MM.1S (cell line): ENCODE results near the gene KLHDC9.
A peak's percentile ranks its signal among the peaks of the same experiment; 100 is the strongest.

Experiments
- DNase-seq: peaks from one replicate; pipeline ENCODE4 v3.0.0-alpha.2; 2015
- H2AFZ ChIP-seq: fragments of 300-600 bp; sonication (generic); 2 replicates; pipeline ENCODE4 v1.6.0; 2016; ENCODE audit warnings: antibody characterized with exemption, low read length
- H3F3A ChIP-seq: fragments of 300-600 bp; sonication (generic); 2 replicates; pipeline ENCODE4 v1.6.1; 2016; ENCODE audit warnings: mild to moderate bottlenecking, antibody characterized with exemption, low read length, moderate library complexity, mixed read lengths; ENCODE audit not compliant: insufficient read depth
- H3K27ac ChIP-seq: fragments of 300-600 bp; sonication (generic); 2 replicates; pipeline ENCODE4 v1.5.1; 2016; ENCODE audit warnings: mild to moderate bottlenecking, low read length
- H3K27me3 ChIP-seq: fragments of 300-600 bp; sonication (generic); replicated peaks from 2 replicates; pipeline ENCODE4 v1.6.0; 2016; ENCODE audit warnings: low read length; ENCODE audit not compliant: insufficient read depth
- H3K36me3 ChIP-seq: fragments of 300-600 bp; sonication (generic); replicated peaks from 2 replicates; pipeline ENCODE4 v1.6.1; 2016; ENCODE audit warnings: mild to moderate bottlenecking, low read length, mixed read lengths; ENCODE audit not compliant: insufficient read depth
- H3K4me1 ChIP-seq: fragments of 300-600 bp; sonication (generic); 2 replicates; pipeline ENCODE4 v1.6.1; 2016; ENCODE audit warnings: low read length, mixed read lengths
- H3K4me2 ChIP-seq: fragments of 300-600 bp; sonication (generic); 2 replicates; pipeline ENCODE4 v1.6.0; 2016; ENCODE audit warnings: low read depth, low read length
- H3K4me3 ChIP-seq: fragments of 300-600 bp; sonication (generic); 2 replicates; pipeline ENCODE4 v1.5.1; 2016; ENCODE audit warnings: low read length, mixed read lengths
- H3K79me2 ChIP-seq: fragments of 300-600 bp; sonication (generic); 2 replicates; pipeline ENCODE4 v1.6.1; 2016; ENCODE audit warnings: mixed run types, low read length, mixed read lengths
- H3K9ac ChIP-seq: fragments of 300-600 bp; sonication (generic); 2 replicates; pipeline ENCODE4 v1.6.1; 2016; ENCODE audit warnings: low read length, mixed read lengths
- H3K9me2 ChIP-seq: fragments of 300-600 bp; sonication (generic); replicated peaks from 2 replicates; pipeline ENCODE4 v1.6.1; 2016; ENCODE audit warnings: mild to moderate bottlenecking, low read length, mixed read lengths; ENCODE audit not compliant: insufficient read depth
- H3K9me3 ChIP-seq: fragments of 300-600 bp; sonication (generic); replicated peaks from 2 replicates; pipeline ENCODE4 v1.6.1; 2016; ENCODE audit warnings: mild to moderate bottlenecking, low read length, mixed read lengths; ENCODE audit not compliant: insufficient read depth
- H4K20me1 ChIP-seq: fragments of 300-600 bp; sonication (generic); 2 replicates; pipeline ENCODE4 v1.6.1; 2016; ENCODE audit warnings: mild to moderate bottlenecking, low read length, moderate library complexity, mixed read lengths; ENCODE audit not compliant: insufficient read depth
- EZH2 ChIP-seq: fragments of 300-600 bp; sonication (generic); optimal IDR thresholded peaks from 2 replicates; pipeline ENCODE3; 2017; ENCODE audit warnings: low read depth, mild to moderate bottlenecking, antibody characterized with exemption, low read length, mixed read lengths
- EZH2phosphoT487 ChIP-seq: fragments of 300-600 bp; sonication (generic); IDR thresholded peaks from 2 replicates; pipeline ENCODE4 v1.6.1; 2018; ENCODE audit warnings: antibody characterized with exemption, low read length
- TF ChIP-seq, protein P1 (sequence below): fragments of 300-600 bp; sonication (generic); IDR thresholded peaks from 2 replicates; pipeline ENCODE4 v1.5.1; 2016; ENCODE audit warnings: antibody characterized with exemption, low read length, mixed read lengths

KLHDC9 gene

GRCh38 chr1:161052899-161053298 lies 45.3 kb upstream of the KLHDC9 start:
- Histone ChIP-seq H3K9me2 (no peaks in the 10 kb centered on the region), H3K4me2 (no peak overlapping the region), H3K79me2 (peaks cover 30% of the 10 kb centered on the region), H2AFZ (no peak overlapping the region), H3K9ac (no peak overlapping the region), H3K27ac (no peak overlapping the region), H3K4me1 (no peaks in the 10 kb centered on the region), H3K9me3 (no peaks in the 10 kb centered on the region), H3K27me3 (no peaks in the 10 kb centered on the region), H3K4me3 (no peak overlapping the region), H3F3A (peaks cover 14% of the 10 kb centered on the region; the same call in 1 of the 2 replicates), H3K36me3 (peaks cover 39% of the 10 kb centered on the region), H4K20me1 (no peaks in the 10 kb centered on the region)
- TF ChIP-seq EZH2 (no peak), EZH2phosphoT487 (no peak)
- TF ChIP-seq, protein P1, sequence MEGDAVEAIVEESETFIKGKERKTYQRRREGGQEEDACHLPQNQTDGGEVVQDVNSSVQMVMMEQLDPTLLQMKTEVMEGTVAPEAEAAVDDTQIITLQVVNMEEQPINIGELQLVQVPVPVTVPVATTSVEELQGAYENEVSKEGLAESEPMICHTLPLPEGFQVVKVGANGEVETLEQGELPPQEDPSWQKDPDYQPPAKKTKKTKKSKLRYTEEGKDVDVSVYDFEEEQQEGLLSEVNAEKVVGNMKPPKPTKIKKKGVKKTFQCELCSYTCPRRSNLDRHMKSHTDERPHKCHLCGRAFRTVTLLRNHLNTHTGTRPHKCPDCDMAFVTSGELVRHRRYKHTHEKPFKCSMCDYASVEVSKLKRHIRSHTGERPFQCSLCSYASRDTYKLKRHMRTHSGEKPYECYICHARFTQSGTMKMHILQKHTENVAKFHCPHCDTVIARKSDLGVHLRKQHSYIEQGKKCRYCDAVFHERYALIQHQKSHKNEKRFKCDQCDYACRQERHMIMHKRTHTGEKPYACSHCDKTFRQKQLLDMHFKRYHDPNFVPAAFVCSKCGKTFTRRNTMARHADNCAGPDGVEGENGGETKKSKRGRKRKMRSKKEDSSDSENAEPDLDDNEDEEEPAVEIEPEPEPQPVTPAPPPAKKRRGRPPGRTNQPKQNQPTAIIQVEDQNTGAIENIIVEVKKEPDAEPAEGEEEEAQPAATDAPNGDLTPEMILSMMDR = no peak
- no peak for DNase-seq

GRCh38 chr1:161054232-161054631 lies 43.9 kb upstream of the KLHDC9 start:
- Histone ChIP-seq H3K4me1 (peaks cover 1% of the 10 kb centered on the region), H3K9me2 (no peaks in the 10 kb centered on the region), H3K79me2 (peaks cover 41% of the 10 kb centered on the region), H3K9ac (no peak overlapping the region), H3K9me3 (no peaks in the 10 kb centered on the region), H3K4me3 (no peak overlapping the region), H3K4me2 (no peak overlapping the region), H4K20me1 (no peaks in the 10 kb centered on the region), H3K36me3 (peaks cover 39% of the 10 kb centered on the region), H3F3A (0 out of 2 replicates have a peak, but pooled peaks cover 1% of the 10 kb centered on the region), H3K27me3 (no peaks in the 10 kb centered on the region), H3K27ac (no peak overlapping the region), H2AFZ (no peak overlapping the region)
- DNase-seq = no peak
- no peak for TF ChIP-seq EZH2phosphoT487

DNA sequence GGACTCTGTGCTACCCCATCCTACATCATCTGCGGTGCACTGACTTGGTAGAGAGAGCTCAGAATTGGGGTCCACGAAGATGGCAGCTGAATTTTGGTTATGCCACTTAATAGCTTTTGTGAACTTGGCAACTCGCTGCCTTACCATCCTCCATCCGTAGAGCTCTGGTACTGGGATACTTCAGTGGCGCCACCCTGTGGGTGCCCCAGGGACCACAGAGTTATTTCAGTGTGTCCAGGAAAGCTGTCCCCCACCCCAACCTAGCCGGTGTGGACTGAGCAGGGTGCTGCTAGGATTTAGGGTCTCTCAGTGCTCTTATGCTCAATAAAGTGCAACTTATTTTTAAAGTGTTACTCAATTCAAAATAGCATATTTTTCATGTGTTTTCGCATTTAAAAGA lies 43.4 kb upstream of the KLHDC9 start:
- Histone ChIP-seq H3K4me3 (no peak overlapping the region), H3K27ac (no peak overlapping the region), H3K27me3 (no peaks in the 10 kb centered on the region), H3K9ac (no peak overlapping the region), H3K9me2 (no peaks in the 10 kb centered on the region), H3K4me1 (peaks cover 7% of the 10 kb centered on the region), H3K4me2 (no peak overlapping the region), H2AFZ (no peak overlapping the region), H3K36me3 (peaks cover 36% of the 10 kb centered on the region), H3F3A (peaks cover 5% of the 10 kb centered on the region), H3K79me2 (peaks cover 47% of the 10 kb centered on the region), H4K20me1 (no peaks in the 10 kb centered on the region), H3K9me3 (no peaks in the 10 kb centered on the region)
- no peak for DNase-seq
- no peak for TF ChIP-seq EZH2
- TF ChIP-seq, protein P1 = peak; percentile 55

- Histone ChIP-seq H3K9ac (peak overlapping the region; percentile 49; the same call in 1 of the 2 replicates), H4K20me1 (no peaks in the 10 kb centered on the region), H3K36me3 (peaks cover 21% of the 10 kb centered on the region)
These were observed 38.9 kb upstream of the KLHDC9 start for GRCh38 chr1:161059293-161059692.

More at GRCh38 chr1:161059293-161059692, 38.9 kb upstream of the KLHDC9 start:
- TF ChIP-seq, protein P1 = no peak
- no peak for TF ChIP-seq EZH2
- TF ChIP-seq EZH2phosphoT487 = no peak
- Histone ChIP-seq H3K27me3 (no peaks in the 10 kb centered on the region), H3K4me2 (peak overlapping the region; percentile 64; the same call in 1 of the 2 replicates), H3K9me2 (no peaks in the 10 kb centered on the region), H3K4me3 (no peak overlapping the region), H3K9me3 (no peaks in the 10 kb centered on the region), H3K4me1 (peaks cover 31% of the 10 kb centered on the region), H3F3A (peaks cover 29% of the 10 kb centered on the region), H3K27ac (peak overlapping the region; percentile 86), H3K79me2 (peaks cover 86% of the 10 kb centered on the region), H2AFZ (no peak overlapping the region)
- DNase-seq = no peak
